ENCODE measurements around the gene WDR81.
A peak's percentile ranks its signal among the peaks of the same experiment; 100 is the strongest.
"Not testable (repeated sequence)": the region's sequence is repeated elsewhere in the genome, so short reads cannot be mapped to it uniquely, and the experiment has no call there.

Gene WDR81

GRCh38 chr17:1713878-1714426 lies 10.6 kb upstream of the WDR81 start:
- DNase-seq, result no peak

- DNase-seq, result no peak
Measured at GRCh38 chr17:1714427-1714979, 10.0 kb upstream of the WDR81 start.

GRCh38 chr17:1714980-1715802 lies 9.3 kb upstream of the WDR81 start:
- peak; percentile 50 for DNase-seq

- DNase-seq, result no peak
Measured at GRCh38 chr17:1715803-1716075, 8.8 kb upstream of the WDR81 start.

- peak; percentile 100 for DNase-seq
Measured at GRCh38 chr17:1716076-1716911, 8.2 kb upstream of the WDR81 start.

- peak; percentile 68 for DNase-seq
Measured at GRCh38 chr17:1716912-1717695, 7.4 kb upstream of the WDR81 start.

- DNase-seq, result no peak
Measured at GRCh38 chr17:1718362-1719165, 5.9 kb upstream of the WDR81 start.

GRCh38 chr17:1720856-1721386 lies 3.6 kb upstream of the WDR81 start:
- peak; percentile 68 for DNase-seq

- not testable (repeated sequence) for DNase-seq
Measured at GRCh38 chr17:1722022-1722421, 2.5 kb upstream of the WDR81 start.

GRCh38 chr17:1724869-1725641 lies 551 bp downstream of the WDR81 start:
- no peak for DNase-seq

- DNase-seq, result no peak
Measured at GRCh38 chr17:1725642-1726511, 1.4 kb downstream of the WDR81 start.

GRCh38 chr17:1726626-1727257 lies 2.2 kb downstream of the WDR81 start:
- DNase-seq, result no peak

- DNase-seq, result no peak
Measured at GRCh38 chr17:1727258-1727789, 2.8 kb downstream of the WDR81 start.

GRCh38 chr17:1727876-1728630 lies 3.5 kb downstream of the WDR81 start:
- no peak for DNase-seq

- DNase-seq, result no peak
Measured at GRCh38 chr17:1729966-1730325, 5.4 kb downstream of the WDR81 start.

- no peak for DNase-seq
Measured at GRCh38 chr17:1730326-1731193, 6.1 kb downstream of the WDR81 start.

- no peak for DNase-seq
Measured at GRCh38 chr17:1731194-1731506, 6.6 kb downstream of the WDR81 start.
